B cell (primary cell): ENCODE measurements around the gene DSG1.

Source experiments
- EZH2 ChIP-seq: IDR thresholded peaks from 2 replicates; pipeline ENCODE4 v1.6.1; 2012; ENCODE audit warnings: borderline replicate concordance, low read depth, mild to moderate bottlenecking, moderate library complexity, low read length; ENCODE audit not compliant: insufficient read depth, poor library complexity, severe bottlenecking
- TF ChIP-seq, protein P1 (sequence below): fragments of 200-600 bp; IDR thresholded peaks from one replicate; pipeline ENCODE4 v1.8.0; 2022; ENCODE audit warnings: antibody characterized with exemption, mild to moderate bottlenecking

GRCh38 chr18:31402026-31402373 lies 84.0 kb downstream of the DSG1 start:
- TF ChIP-seq, protein P1, sequence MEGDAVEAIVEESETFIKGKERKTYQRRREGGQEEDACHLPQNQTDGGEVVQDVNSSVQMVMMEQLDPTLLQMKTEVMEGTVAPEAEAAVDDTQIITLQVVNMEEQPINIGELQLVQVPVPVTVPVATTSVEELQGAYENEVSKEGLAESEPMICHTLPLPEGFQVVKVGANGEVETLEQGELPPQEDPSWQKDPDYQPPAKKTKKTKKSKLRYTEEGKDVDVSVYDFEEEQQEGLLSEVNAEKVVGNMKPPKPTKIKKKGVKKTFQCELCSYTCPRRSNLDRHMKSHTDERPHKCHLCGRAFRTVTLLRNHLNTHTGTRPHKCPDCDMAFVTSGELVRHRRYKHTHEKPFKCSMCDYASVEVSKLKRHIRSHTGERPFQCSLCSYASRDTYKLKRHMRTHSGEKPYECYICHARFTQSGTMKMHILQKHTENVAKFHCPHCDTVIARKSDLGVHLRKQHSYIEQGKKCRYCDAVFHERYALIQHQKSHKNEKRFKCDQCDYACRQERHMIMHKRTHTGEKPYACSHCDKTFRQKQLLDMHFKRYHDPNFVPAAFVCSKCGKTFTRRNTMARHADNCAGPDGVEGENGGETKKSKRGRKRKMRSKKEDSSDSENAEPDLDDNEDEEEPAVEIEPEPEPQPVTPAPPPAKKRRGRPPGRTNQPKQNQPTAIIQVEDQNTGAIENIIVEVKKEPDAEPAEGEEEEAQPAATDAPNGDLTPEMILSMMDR: no peak
- TF ChIP-seq EZH2: no peak
